ENCODE results near the gene SOCS1.

SOCS1 gene

DNA sequence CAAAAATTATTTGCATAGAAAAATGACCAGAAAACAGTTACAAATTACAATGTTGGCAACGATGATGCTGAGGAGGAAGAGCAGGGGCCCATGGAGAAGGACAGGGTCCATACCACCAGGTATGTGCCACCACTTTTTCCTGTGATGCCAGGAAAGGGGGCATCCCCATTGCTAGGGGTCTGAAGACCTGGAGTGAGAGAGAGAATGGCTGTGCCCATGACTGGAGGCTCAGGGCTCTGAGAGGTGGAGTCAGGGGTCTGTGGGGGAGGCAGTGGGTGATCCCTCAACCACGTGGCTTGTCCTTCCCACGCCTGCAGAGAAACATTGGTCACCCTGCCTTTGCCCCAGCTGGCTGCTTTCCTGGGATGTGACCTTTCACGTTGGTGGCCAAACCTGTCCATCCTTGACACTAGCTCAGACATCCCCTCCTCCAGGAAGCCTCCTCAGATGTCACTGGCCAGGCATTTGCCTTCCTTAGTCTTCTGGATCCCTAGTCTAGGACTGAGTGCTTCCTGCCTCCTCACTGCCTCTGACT, 51.4 kb downstream of the SOCS1 start:
- no peak for DNase-seq (ENCODE audit: low read depth)
